GM18873 (cell line): ENCODE data around the gene ABI3.

Experiments
- ATAC-seq: cut with Tn5 transposase; IDR thresholded peaks from one replicate; pipeline ENCODE4 v1.9.1; 2021; ENCODE audit warnings: mild to moderate bottlenecking, moderate library complexity, moderate number of reproducible peaks; ENCODE audit not compliant: unreplicated experiment, low FRiP score

Gene ABI3

DNA sequence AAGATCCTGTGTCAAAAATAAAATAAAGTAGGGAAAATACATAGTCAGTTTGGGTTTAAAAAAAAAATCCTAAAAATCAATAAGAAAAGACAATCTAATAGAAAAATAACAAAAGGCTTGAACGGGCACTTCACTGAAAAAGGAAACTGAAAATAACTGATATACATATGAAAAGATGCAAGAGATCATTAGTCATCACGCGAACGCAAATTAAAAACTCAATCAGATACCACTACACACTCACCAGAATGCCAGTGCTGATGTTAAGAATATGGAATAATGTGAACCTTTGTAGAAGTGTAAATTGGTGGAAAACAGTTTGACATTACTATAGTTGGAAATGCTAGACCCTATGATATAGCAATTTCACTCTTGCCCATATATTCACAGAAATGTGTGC lies 14.8 kb upstream of the ABI3 start:
- ATAC-seq = no peak

DNA sequence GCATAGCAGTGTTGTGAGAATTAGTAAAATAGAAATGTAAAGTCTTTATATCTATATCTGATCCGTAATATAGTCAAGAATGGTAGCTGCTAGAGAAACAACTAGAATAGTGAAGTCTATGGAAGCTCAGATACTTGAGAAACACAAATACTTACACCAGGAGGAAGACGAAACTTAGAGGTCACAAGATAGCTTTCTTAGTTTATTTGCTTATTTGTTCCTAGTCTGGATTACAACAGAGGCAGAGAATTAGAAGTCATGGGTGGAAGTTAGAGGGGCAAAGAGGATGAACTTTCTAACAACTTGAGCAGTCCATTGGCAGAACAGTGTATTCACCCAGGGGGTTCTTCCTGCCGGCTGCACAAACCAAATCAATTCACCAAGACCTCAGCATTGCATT lies 14.0 kb upstream of the ABI3 start:
- no peak for ATAC-seq

DNA sequence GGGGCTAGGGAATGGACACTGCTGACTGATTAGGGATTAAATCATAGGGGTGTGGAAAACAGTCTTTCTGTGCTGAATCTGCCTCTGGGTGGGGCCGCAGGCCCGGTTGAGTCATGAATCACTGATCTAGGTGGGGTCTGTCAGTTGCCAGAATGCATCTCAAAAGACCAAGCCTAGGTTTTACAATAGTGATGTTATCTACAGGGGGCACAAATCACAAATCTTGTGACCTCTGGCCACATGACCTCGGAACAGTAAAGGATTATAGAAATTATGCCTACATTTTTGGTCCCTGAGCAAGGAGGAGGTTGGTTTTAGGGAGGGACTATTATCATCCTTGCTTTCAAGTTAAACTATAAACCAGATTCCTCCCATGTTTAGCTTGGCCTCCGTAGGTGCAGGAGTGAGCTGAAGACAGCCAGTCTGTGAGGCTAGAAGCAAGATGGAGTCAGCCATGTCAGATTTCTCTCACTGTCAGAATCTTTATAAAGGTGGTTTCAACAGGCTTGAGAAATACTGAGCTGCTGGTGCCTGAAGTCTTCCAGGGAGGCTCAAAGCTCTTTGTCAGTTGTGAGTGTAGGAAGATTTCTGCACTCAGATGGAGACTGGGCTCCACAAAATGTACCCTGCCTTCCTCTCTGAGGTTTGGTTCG lies 13.0 kb upstream of the ABI3 start:
- ATAC-seq = no peak

DNA sequence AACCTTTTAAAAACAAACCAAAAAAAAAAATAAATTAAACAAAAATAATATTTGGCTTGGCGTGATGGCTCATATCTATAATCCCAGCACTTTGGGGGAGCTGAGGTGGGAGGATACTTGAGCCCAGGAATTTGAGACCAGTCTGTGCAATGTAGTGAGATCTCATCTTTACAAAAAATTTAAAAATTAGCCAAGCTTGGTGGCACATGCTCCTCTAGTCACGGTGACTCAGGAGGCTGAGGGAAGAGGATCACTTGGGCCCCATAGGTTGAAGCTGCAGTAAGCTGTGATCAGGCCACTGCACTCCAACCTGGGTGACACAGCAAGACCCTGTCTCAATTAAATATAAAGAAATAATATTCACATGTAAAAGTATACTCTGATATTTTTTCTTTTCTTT lies 12.3 kb upstream of the ABI3 start:
- ATAC-seq = no peak

DNA sequence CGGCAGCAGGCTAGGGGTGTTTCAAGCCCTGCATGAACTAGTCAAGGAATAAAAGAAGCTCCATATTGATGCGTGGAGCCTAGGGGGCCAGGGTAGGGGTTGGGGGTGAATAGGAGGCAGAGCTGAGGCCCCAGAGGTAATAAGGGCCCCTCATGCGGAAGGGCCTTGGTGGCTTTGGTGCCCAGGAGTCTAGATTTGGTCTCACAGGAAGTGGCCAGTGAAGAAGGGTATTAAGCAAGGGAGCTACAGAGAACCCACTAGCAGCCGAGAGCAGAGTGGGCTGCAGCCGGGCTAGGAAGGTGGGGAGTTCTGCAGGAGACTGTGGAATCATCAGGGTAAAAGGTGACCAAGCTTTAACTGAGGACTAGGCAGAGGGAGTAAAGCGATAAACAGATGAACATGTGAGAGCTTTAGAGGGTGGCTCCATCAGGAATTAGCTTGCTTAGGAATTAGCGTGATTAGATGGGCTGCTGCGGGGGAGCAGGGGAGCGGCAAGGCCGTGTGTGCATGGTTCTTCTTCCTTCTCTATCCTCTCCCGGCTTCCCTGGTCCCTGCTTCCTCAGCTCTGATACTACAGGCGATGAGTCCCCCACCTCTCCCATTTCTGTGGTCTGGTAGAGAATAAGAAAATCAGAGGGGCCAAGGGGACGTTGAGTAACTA lies 10.0 kb upstream of the ABI3 start:
- ATAC-seq = no peak

DNA sequence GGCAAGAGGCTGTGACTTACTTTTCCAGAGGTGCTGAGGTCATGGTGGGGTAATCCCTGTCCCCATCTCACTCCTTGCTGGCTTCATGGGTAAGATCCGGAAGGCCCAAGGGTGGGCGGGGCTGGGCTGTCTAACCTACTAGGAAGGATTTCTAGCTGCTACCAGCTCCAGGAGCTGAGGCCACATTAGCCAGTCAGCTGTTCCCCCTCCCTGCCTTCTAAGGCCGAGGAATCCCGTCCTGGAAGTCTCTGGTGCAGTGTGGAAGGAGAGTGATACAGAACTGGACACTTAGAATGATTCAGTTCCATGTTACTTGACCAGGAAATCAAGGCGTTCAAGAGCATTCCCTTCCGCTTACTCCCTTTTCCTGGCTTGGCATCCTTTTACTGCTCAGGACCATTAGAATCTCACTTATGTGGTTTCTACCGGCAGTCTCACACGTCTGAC lies 9.0 kb upstream of the ABI3 start:
- ATAC-seq = no peak

DNA sequence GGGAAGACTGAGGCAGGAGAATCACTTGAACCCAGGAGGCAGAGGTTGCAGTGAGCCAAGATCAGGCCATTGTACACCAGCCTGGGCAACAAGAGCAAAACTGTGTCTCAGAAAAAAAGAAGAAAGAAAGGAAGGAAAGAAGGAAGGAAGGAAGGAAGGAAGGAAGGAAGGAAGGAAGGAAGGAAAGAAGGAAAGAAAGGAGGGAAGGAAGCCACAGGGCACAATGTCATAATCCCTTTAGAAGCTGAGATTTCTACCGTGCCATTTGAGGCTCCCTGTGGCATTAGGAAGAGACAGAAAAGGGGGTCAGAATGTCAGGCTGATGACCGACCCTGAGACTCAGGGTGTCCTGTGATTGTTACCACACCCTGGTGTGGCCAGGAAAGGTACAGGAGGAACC lies 6.7 kb upstream of the ABI3 start:
- ATAC-seq = no peak

DNA sequence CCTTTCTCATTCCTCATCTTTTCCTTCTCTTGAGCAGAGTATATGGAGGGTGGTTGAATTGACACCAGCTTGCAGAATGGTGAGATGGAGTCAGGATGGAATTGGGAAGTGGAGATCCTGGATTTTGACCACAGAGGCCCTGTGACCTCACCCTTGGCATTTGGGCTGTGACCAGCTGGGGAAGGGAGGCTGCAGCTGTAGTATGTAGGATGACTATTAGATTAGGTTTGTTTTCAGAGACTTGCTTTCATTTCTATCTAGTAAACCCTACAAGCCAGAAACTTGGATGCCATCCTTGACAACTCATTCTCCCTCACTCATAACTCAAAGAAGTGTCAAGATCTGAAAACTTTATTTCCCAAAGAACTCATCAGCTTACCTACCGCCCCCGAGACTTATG lies 6.0 kb upstream of the ABI3 start:
- no peak for ATAC-seq

DNA sequence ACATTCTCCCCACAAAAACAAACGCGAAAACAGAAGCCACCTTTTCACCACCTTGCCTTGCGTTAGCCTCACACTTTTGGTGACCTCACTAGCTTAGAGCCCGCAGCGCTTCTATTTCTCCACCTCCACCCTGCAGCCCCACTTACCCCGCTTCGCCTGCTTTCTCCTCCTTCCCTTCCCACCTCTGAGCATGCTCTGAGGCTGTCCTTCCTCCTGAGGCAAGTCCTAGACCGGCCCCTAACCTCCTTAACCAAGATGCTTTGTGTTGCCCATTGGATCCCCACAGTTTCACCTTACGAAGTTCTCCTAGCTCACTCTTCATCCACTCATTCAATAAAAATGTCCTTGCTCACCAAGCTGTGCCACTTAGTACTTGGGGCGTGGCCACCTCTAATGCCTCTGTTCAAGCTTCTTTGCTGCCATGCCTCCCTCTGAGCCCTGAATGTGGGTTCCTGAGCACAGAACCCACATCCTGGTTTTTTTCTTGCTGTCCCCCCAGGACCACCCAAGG lies 1.4 kb upstream of the ABI3 start:
- ATAC-seq = no peak

DNA sequence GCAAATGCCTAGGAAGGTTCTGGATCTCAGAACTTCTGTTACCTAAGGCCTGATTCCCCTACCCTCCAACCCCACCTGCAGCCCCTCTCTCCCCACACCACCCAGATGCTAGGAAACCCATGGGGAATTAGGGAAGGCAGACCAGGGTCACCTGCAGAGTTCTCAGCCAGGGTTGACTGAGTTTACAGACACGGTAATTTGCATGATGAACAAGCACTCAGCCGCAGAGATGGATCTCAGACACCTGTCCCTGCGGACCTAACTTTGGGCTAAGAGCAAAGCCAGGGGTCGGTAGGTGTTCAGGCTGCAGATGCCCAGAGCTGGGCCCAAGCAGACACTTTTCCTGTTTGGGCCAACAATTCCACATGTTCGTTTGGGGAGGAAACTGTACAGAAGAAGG lies 2.9 kb downstream of the ABI3 start:
- ATAC-seq = no peak

DNA sequence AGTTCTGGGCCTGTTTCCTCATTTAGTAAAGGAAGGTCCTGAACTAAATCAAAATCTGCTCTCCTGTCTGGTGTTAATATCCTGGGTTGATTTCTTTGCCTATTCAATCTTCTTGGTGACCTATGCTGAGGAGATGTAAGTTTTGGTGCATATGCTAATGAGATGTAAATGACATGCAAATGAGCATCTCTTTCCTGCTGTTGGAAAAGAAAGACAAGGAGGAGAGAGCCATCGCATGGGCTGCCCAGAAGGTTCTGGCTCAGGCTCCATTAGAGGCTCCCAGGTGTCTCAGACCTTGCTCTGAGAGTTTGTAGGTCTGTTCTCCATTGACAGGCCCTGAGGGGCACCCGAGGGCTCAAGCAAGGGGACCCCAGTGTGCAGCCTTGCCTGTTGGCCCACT lies 3.3 kb downstream of the ABI3 start:
- no peak for ATAC-seq

DNA sequence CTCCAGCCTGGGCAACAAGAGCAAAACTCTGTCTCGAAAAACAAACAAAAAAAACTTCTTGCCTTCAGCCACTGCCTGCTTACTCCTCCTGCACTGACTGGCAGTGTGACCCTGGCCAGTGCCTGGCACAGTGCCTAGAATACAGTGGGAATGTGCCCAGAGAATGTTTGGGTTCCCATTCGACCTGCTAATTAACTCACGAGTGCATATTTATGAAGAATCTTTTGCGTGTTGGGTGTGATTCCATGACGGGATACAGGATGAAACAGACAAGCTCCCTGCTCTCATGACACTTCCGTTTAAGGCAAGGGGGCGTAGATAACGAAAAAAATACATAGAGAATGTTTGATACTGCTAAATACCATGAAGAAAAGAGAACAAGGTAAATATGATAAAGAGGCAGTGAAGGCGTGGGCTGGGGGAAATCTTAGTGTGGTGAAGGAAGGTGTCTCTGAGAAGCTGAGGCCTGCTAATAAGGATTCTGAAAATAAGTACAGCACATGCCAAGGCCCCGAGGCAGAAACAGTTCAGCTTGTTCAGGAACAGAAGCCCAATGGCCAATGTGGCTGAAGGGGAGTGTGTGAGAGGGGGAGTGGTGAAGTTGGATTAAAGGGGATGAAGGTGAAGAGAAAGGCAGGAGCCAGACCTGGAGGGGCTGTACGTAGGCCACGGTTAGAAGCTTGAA lies 4.3 kb downstream of the ABI3 start:
- no peak for ATAC-seq

DNA sequence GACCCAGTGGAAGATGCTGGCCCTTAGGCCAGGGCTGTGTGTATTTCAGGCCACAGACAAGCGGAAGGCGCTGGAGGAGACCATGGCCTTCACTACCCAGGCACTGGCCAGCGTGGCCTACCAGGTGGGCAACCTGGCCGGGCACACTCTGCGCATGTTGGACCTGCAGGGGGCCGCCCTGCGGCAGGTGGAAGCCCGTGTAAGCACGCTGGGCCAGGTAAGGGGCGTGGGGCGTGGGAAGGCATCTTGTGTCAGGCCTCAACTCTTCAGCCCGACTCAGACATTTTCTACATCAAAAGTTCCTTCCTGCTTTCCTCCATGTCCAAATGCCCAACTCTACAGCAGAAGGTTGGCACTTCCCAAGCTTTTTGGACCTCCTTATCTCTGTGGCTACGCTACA lies 6.0 kb downstream of the ABI3 start:
- no peak for ATAC-seq

DNA sequence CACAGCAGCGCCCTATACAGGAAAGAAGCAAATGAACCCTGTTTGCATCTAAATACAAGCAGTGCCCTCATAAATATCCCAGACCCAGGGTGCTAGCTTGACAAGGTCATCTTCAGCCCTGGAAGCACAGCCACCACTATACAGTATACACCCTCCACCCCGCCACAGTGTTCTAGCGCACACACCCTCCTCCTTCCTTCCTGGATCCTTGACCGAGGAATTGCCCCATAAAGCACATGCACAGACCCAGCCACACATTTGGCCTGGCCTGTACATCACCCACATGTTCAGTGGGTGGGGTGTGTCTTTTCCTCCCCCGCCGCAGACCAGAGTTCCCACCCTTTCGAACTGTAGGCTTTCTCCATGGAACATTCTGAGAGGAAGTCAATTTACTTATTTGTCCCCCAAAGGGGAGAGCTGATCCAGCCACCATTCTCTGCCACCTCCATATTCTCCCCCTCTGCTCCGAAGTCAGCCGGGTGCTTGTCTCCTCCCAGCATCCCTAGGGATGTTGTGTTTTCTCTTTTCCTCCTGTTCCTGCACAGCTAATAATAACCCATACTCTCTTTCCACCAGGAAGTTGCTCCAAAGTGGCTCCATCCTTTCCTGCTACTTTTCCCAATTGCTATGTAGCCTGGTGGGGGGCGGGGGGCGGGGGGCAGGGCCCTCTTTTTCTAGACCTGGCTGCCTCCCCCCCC lies 6.6 kb downstream of the ABI3 start:
- ATAC-seq = no peak

DNA sequence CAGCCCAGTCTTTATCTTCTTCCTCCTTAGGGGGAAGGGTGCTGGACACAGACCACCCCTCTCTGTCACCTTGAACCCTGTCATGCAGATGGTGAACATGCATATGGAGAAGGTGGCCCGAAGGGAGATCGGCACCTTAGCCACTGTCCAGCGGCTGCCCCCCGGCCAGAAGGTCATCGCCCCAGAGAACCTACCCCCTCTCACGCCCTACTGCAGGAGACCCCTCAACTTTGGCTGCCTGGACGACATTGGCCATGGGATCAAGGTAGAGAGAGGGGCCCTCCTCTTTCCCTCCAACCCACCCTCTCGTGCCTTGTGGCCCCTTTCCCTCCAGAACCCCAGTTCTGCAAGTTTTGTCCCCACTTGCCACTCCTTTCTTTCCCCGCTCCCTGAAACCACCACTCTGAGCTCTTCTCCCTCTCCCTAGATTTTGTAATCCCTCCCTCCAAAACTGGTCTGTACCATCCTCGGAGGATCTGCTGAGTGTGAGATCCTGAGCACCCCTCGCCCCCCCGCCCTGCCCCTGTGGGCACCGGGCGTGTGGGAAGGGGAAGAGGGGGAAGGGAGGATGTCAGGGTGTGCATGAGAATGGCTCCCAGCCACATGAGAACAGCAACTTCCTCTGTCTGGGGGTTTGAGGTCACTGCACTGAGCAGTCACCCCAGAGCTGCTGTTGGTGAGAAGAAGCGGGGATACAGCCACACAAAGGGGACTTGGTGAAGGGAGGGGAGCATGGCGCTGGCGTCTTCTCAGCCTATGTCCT lies 7.3 kb downstream of the ABI3 start:
- no peak for ATAC-seq

DNA sequence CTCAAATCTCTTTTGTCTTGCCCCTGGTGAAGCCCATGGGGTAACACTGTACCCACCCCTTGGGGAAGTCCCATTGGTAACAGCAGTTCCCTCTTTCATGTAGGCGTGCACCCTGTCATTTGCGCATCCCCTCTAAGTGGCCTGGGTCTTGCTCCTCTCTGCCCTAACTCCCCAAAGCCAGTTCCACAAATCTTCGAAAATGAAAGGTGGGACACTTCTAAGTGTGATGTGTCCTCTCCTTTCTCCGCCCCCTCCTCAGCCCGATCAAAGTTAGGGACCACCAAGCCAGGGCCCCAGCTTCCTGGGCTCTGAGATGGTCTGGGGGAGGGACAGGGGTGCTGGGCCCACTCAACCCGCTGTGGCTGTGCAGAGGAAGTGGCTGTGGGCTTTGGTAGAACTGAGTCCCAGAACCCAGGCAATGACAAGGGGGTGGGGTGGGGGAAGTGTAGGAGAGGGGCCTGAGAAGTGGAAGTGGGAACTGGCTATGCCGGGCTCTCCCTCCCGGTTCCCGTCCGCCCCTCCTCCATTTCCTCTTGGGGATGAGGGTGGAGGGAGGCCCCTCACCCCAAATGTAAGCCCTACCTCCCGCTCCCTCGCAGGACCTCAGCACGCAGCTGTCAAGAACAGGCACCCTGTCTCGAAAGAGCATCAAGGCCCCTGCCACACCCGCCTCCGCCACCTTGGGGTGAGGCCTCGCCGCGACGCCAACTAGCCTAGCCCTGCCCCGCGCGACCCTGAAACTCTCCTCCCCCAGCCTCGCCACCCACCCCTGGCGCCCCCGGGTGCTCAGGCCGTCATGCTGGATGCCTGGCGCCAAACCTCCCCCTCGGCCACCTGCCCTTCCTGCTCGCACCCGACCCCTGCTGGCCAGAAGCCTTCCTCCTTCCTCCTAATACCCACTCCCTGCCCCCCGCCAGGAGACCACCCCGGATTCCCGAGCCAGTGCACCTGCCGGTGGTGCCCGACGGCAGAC lies 8.7 kb downstream of the ABI3 start:
- ATAC-seq = no peak

DNA sequence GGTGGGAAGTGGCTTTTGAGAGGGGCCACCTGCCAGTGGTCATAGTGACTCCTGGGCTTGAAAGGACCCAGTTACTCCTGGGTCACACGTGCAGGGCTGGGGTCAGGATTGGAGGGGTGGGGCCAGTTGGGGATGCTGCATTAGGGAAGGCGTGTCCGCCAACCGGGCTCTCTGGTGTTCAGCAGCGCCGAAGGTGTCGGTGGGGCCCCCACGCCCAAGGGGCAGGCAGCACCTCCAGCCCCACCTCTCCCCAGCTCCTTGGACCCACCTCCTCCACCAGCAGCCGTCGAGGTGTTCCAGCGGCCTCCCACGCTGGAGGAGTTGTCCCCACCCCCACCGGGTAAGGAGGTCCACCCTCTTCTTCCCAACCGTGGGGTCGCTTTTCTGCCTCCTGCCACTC lies 9.5 kb downstream of the ABI3 start:
- no peak for ATAC-seq

DNA sequence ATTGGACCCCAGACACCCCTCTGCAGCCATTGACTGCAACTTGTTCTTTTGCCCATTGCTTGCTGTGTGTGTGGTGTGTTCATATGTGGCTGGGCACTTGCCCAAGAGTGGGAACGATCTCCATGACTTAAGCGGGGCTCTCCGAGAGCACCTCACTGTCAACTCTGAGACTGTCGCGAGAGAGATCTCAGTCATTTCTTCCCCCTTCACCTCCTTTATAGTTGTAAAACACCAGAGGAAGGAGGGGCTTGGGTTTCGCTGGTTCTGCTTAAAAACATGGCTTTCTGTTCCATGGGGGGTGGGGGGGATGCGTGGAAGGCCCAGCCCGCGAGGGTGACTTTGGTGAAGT lies 12.6 kb downstream of the ABI3 start:
- ATAC-seq = no peak

DNA sequence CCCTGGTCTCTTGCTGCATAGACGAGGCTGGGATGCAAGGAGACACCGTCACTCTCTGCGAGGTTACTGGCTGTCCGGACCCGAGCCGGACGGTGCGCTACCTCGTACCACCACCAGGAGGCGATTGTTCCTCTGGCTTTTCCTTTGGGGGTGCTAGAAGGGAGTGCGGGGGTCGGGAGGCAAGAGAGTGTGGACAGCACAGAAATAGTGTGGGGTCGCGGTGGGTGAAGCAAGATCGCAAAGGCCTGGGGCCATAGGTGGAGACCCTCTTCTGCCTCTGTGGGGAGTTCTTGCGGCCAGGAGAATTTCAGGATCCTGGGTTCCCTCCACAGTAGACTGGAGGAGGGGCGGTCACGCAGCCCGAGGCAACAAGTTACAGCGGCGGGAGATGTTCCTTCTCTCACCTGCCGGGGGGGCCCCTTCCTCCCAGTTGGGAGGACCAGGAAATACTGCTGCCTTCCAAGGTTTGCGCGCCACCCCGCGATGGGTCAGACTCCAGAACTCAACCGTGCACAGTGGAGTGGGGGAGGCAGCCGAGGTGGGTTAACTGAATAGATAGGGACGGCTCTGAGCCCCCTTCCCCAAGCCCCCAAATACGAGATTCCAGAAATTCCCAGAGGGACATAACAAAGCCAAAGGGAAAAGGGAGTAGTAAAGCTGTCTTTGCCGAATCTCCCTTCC lies 13.2 kb downstream of the ABI3 start:
- no peak for ATAC-seq
